Measurements from ENCODE around the gene RERE. TPM values are rescaled to one million over a fixed set of nuclear protein-coding genes. Genes with fewer than 3 reads are reported as not detected.

The RERE gene
- total and polyA plus RNA-seq, 7 donors, result 19.2 to 148 (median 90.6) TPM

DNA sequence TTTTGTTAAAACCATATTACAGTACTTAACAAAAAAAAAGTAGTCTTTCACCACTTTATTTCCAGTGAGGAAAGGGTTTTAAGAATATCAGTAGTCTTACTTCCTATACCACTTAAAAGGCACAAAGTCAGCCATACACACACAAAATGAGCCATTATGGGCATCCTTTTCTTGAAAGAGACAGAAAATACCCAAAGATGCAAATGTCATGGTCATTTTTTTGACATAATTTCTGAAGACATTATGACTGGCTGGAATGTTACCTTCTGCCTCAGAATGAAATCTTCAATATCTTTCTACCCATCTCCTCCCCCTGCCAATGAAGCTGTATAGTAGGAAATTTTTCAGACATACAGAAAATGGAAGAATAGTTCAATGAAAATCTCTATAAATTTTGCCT, 261.9 kb downstream of the RERE start:
- Histone ChIP-seq H3K9me3 (no peaks in the 10 kb centered on the region), H3K36me3 (peaks cover 0 to 11% (median 0%) of the 10 kb centered on the region in 4 donors), H3K27ac (no peak overlapping the region), H3K4me1 (peaks cover 0 to 11% (median 3%) of the 10 kb centered on the region in 4 donors), H3K27me3 (no peaks in the 10 kb centered on the region), H3K4me3 (no peak overlapping the region)
- intact Hi-C loops (cut with DNase I), result no loop called here
- no peak for DNase-seq
- no peak for TF ChIP-seq POLR2A (IDR thresholded peaks at IDR 0.05)
- TF ChIP-seq POLR2AphosphoS5 (IDR thresholded peaks at IDR 0.05), result no peak
- TF ChIP-seq, protein P1, sequence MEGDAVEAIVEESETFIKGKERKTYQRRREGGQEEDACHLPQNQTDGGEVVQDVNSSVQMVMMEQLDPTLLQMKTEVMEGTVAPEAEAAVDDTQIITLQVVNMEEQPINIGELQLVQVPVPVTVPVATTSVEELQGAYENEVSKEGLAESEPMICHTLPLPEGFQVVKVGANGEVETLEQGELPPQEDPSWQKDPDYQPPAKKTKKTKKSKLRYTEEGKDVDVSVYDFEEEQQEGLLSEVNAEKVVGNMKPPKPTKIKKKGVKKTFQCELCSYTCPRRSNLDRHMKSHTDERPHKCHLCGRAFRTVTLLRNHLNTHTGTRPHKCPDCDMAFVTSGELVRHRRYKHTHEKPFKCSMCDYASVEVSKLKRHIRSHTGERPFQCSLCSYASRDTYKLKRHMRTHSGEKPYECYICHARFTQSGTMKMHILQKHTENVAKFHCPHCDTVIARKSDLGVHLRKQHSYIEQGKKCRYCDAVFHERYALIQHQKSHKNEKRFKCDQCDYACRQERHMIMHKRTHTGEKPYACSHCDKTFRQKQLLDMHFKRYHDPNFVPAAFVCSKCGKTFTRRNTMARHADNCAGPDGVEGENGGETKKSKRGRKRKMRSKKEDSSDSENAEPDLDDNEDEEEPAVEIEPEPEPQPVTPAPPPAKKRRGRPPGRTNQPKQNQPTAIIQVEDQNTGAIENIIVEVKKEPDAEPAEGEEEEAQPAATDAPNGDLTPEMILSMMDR (IDR thresholded peaks at IDR 0.05), result no peak
- TF ChIP-seq EP300 (IDR thresholded peaks at IDR 0.05), result no peak

DNA sequence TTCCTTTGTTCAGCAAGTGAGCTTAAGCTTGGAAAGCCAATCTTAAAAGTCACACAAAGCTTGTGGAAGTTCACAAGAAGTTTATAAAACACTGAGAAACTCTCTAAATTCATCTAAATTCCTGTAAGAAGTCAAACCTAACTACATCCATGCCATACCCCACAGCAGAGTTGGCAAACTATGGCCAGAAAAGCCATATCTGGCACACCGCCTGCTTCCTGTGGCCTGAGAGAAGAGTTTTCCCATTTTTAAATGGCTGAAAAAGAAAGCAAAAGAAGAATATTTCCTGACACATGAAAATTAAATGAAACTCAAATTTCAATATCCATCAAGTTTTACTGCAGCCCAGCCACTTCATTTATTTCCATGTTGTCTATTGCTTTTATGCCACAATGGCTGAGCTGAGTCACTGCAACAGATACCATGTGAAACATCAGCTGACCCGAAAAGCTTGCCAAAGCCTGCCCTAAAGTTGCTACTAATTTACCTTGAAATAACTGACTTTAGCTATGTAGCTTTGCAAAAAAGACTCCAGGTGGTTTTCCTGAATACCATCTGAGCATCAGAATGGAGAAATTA, 262.4 kb downstream of the RERE start:
- no peak overlapping the region for H3K4me3 ChIP-seq
- H3K27me3 ChIP-seq, result no peaks in the 10 kb centered on the region
- no peak overlapping the region for H3K27ac ChIP-seq
- peak; percentile 42 for DNase-seq
- H3K36me3 ChIP-seq, result peaks cover 0 to 11% (median 0%) of the 10 kb centered on the region in 4 donors
- WGBS, 2 donors, result 87% methylated on average over 2 of the region's 2 CpGs
- intact Hi-C loops (cut with DNase I), result no loop called here
- peaks cover 0 to 13% (median 3%) of the 10 kb centered on the region in 4 donors for H3K4me1 ChIP-seq
- no peak for TF ChIP-seq EP300 (IDR thresholded peaks at IDR 0.05)
- TF ChIP-seq, protein P1 (IDR thresholded peaks at IDR 0.05), result no peak
- no peak for TF ChIP-seq POLR2A (IDR thresholded peaks at IDR 0.05)
- TF ChIP-seq POLR2AphosphoS5 (IDR thresholded peaks at IDR 0.05), result no peak
- no peaks in the 10 kb centered on the region for H3K9me3 ChIP-seq

DNA sequence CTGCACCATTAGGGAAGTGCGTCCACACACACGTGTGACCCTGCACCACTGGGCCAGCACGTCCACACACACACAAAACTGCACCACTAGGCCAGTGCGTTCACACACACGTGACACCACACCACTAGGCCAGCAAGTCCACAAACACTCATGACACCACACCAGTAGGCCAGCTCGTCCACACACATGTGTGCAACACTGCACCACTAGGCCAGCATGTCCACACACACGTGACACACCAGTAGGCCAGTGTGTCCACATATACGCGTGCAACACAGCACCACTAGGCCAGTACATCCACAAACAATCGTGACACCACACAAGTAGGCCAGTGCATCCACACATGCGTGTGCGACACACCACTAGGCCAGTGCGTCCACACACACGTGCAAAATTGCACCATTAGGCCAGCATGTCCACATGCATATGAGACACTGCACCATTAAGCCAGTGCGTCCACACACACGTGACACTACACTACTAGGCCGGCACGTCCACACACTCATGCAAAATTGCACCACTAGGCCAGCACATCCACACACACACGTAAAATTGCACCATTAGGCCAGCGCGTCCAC, 264.5 kb downstream of the RERE start:
- 96 to 97% methylated on average over 21 of the region's 21 CpGs for WGBS, 2 donors
- H3K4me1 ChIP-seq, result peaks cover 0 to 18% (median 3%) of the 10 kb centered on the region in 4 donors
- H3K4me3 ChIP-seq, result no peak overlapping the region
- TF ChIP-seq POLR2A (IDR thresholded peaks at IDR 0.05) (no peak), EP300 (IDR thresholded peaks at IDR 0.05) (no peak), POLR2AphosphoS5 (IDR thresholded peaks at IDR 0.05) (no peak)
- TF ChIP-seq, protein P1 (IDR thresholded peaks at IDR 0.05), result no peak
- no peaks in the 10 kb centered on the region for H3K9me3 ChIP-seq
- H3K27me3 ChIP-seq, result no peaks in the 10 kb centered on the region
- peaks cover 0 to 11% (median 0%) of the 10 kb centered on the region in 4 donors for H3K36me3 ChIP-seq
- no peak for DNase-seq
- intact Hi-C loops (cut with DNase I), result no loop called here
- no peak overlapping the region for H3K27ac ChIP-seq

DNA sequence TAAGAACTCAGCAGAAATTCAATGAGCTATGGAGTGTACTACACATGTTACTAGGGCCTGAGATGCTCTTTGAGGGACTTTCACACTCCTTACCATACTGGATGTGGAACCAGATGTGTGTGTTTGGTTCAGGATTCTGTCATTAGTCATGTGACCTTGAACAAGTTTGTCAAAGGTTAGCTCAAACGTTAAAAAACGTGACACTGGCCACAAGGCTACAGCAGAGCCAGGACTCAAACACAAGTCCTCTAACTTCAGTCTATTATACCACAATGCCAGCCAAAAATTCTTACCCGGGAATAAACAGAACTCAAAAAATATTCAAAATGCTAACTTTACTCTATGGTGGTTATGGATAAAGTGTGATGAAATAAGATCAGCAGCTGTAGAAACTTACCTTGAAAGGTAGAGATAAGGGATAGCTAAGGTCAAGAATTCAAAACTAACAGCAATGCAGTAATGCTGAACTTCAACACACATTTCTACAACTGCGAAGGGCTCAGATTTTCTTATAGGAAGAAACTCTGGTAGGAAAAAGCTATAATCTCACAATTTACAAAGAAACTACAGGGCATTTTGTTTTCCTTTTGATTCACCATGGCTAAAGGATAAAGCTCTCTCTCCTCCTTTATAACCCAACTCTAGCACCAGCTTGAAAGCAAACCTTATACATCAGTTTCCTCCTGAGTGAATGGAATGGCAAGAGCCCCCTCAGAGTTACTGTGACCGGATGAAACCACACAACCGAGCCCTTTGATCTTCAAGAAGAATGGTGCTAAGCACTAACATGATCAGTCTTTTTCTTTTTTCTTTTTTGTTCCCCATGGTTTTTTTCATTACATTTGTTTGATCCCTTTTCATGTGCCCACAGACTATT, 265.6 kb downstream of the RERE start:
- no peak for DNase-seq
- no peak overlapping the region for H3K27ac ChIP-seq
- no peaks in the 10 kb centered on the region for H3K27me3 ChIP-seq
- no peaks in the 10 kb centered on the region for H3K9me3 ChIP-seq
- H3K4me3 ChIP-seq, result no peak overlapping the region
- peaks cover 0 to 18% (median 3%) of the 10 kb centered on the region in 4 donors for H3K4me1 ChIP-seq
- H3K36me3 ChIP-seq, result peaks cover 0 to 11% (median 0%) of the 10 kb centered on the region in 4 donors
- TF ChIP-seq, protein P1 (IDR thresholded peaks at IDR 0.05), result no peak
- TF ChIP-seq EP300 (IDR thresholded peaks at IDR 0.05) (no peak), POLR2A (IDR thresholded peaks at IDR 0.05) (no peak), POLR2AphosphoS5 (IDR thresholded peaks at IDR 0.05) (no peak)
- intact Hi-C loops (cut with DNase I), result no loop called here
- 41 to 60% methylated on average over 6 of the region's 6 CpGs for WGBS, 2 donors
